H1 (cell line): ENCODE measurements around the gene GRM8. TPM values are rescaled to one million over a fixed set of nuclear protein-coding genes. Genes with fewer than 3 reads are reported as not detected.

Experiments used
- CTCF ChIA-PET: fragments of 300-600 bp; sonication (Branson Sonifier 250); formaldehyde crosslinking; loops from one replicate; lab custom pipeline; 2021; ENCODE audit not compliant: partially characterized antibody; lab: Charles Lee
- POLR2A ChIA-PET: fragments of 300-600 bp; sonication (Branson Sonifier 250); formaldehyde crosslinking; loops from one replicate; lab custom pipeline; 2021; ENCODE audit warnings: inconsistent platforms; ENCODE audit not compliant: partially characterized antibody; lab: Charles Lee
- DNase-seq, 2 experiments: peaks; one replicate each; pipeline versions ENCODE4 v3.0.0 to v3.0.0-alpha.2; 2010 to 2022; ENCODE audit warnings: low spot score in 2 of 2, low read depth in 1 of 2, mixed read lengths in 1 of 2
- FAIRE-seq: peaks from 2 replicates; lab custom pipeline; 2011; peaks lifted over from hg19 to GRCh38; lab: Jason Lieb, UNC
- H2AFZ ChIP-seq: 2 replicates; pipeline ENCODE4 v1.8.1; 2012; ENCODE audit warnings: low read length, inconsistent platforms
- H2AK5ac ChIP-seq: 2 replicates; pipeline ENCODE4 v1.6.1; 2013; ENCODE audit warnings: low read depth, low read length
- H2BK120ac ChIP-seq: replicated peaks from 2 replicates; pipeline ENCODE3; 2013; ENCODE audit warnings: low read depth, low read length, inconsistent platforms
- H2BK12ac ChIP-seq: 2 replicates; pipeline ENCODE4 v1.6.1; 2013; ENCODE audit warnings: low read depth, low read length
- H2BK15ac ChIP-seq: 2 replicates; pipeline ENCODE4 v1.6.1; 2013; ENCODE audit warnings: low read length
- H2BK20ac ChIP-seq: 2 replicates; pipeline ENCODE4 v1.6.1; 2013; ENCODE audit warnings: low read length
- H2BK5ac ChIP-seq: 2 replicates; pipeline ENCODE4 v1.6.1; 2013; ENCODE audit warnings: low read depth, low read length
- H3K14ac ChIP-seq: 2 replicates; pipeline ENCODE4 v1.6.1; 2013; ENCODE audit warnings: inconsistent platforms; ENCODE audit not compliant: insufficient read length
- H3K18ac ChIP-seq: 2 replicates; pipeline ENCODE4 v1.6.1; 2013; ENCODE audit warnings: low read length; ENCODE audit errors: extremely low read depth
- H3K23ac ChIP-seq: 2 replicates; pipeline ENCODE4 v1.6.1; 2013; ENCODE audit warnings: inconsistent platforms; ENCODE audit not compliant: insufficient read length
- H3K23me2 ChIP-seq: 2 replicates; pipeline ENCODE4 v1.6.1; 2013; ENCODE audit warnings: low read depth, low read length
- H3K27ac ChIP-seq: 2 replicates; pipeline ENCODE4 v1.6.1; 2011; ENCODE audit warnings: low read depth, low read length, inconsistent platforms
- H3K27me3 ChIP-seq, 4 experiments: replicated peaks in 1 of 4; 1 replicate in 1 of 4; 2 replicates in 3 of 4; pipeline versions ENCODE4 v1.6.1 to v1.8.1; 2011 to 2013; ENCODE audit warnings: low read length in 3 of 4, mild to moderate bottlenecking in 3 of 4, inconsistent platforms in 2 of 4, mixed read lengths in 2 of 4, moderate library complexity in 1 of 4; ENCODE audit not compliant: control insufficient read depth in 3 of 4, insufficient read depth in 3 of 4; ENCODE audit errors: extremely low read depth in 1 of 4
- H3K36me3 ChIP-seq, 4 experiments: 2 replicates each; pipeline versions ENCODE4 v1.6.1 to v1.8.1; 2011 to 2013; ENCODE audit warnings: mild to moderate bottlenecking in 4 of 4, low read length in 3 of 4, moderate library complexity in 2 of 4, control low read depth in 1 of 4, inconsistent platforms in 1 of 4; ENCODE audit not compliant: insufficient read depth in 4 of 4, control insufficient read depth in 2 of 4
- H3K4ac ChIP-seq: replicated peaks from 2 replicates; pipeline ENCODE3; 2013; ENCODE audit warnings: low read length, low read depth, mixed read lengths, inconsistent platforms; ENCODE audit not compliant: insufficient read length
- H3K4me1 ChIP-seq, 4 experiments: replicated peaks in 1 of 4; 1 replicate in 1 of 4; 2 replicates in 3 of 4; pipeline versions ENCODE4 v1.6.1 to v1.8.1; 2011 to 2013; ENCODE audit warnings: low read length in 3 of 4, inconsistent platforms in 2 of 4, mixed read lengths in 1 of 4; ENCODE audit not compliant: insufficient read depth in 4 of 4, control insufficient read depth in 3 of 4
- H3K4me2 ChIP-seq, 2 experiments: 2 replicates each; pipeline versions ENCODE4 v1.6.1 to v1.8.1; 2011 to 2013; ENCODE audit warnings: low read depth in 2 of 2, low read length in 2 of 2, control low read depth in 1 of 2, inconsistent platforms in 1 of 2, mild to moderate bottlenecking in 1 of 2; ENCODE audit not compliant: insufficient read depth in 1 of 2
- H3K4me3 ChIP-seq, 4 experiments: fragments of 200-600, 300-600 bp in 1 of 4; sonication (generic), shearing (Covaris generic), sonication (Bioruptor Twin) in 1 of 4; 2 replicates each; pipeline versions ENCODE4 v1.5.1 to v1.8.1; 2011 to 2016; ENCODE audit warnings: low read length in 4 of 4, low read depth in 3 of 4, control low read depth in 2 of 4, inconsistent platforms in 2 of 4, mild to moderate bottlenecking in 2 of 4, mixed read lengths in 1 of 4, moderate library complexity in 1 of 4; ENCODE audit not compliant: insufficient read depth in 2 of 4; ENCODE audit errors: extremely low read depth in 1 of 4
- H3K56ac ChIP-seq: replicated peaks from 2 replicates; pipeline ENCODE3; 2013; ENCODE audit warnings: low read depth, mild to moderate bottlenecking, mixed read lengths, low read length, inconsistent platforms; ENCODE audit not compliant: insufficient read length
- H3K79me1 ChIP-seq: 2 replicates; pipeline ENCODE4 v1.6.1; 2013; ENCODE audit warnings: low read depth, low read length, control low read depth
- H3K79me2 ChIP-seq, 2 experiments: 2 replicates each; pipeline versions ENCODE4 v1.6.1 to v1.8.1; 2012 to 2013; ENCODE audit warnings: low read length in 2 of 2, mild to moderate bottlenecking in 2 of 2, inconsistent platforms in 1 of 2; ENCODE audit not compliant: insufficient read depth in 2 of 2, control insufficient read depth in 1 of 2
- H3K9ac ChIP-seq, 4 experiments: replicated peaks in 1 of 4; 1 replicate in 1 of 4; 2 replicates in 3 of 4; pipeline versions ENCODE4 v1.6.1 to v1.8.1; 2011 to 2013; ENCODE audit warnings: low read depth in 3 of 4, low read length in 3 of 4, control low read depth in 2 of 4, mild to moderate bottlenecking in 2 of 4, moderate library complexity in 2 of 4, inconsistent platforms in 1 of 4; ENCODE audit errors: extremely low read depth in 1 of 4
- H3K9me3 ChIP-seq, 2 experiments: 2 replicates each; pipeline versions ENCODE4 v1.6.1 to v1.8.1; 2012 to 2013; ENCODE audit warnings: mild to moderate bottlenecking in 2 of 2, moderate library complexity in 2 of 2, control low read depth in 1 of 2, inconsistent platforms in 1 of 2, low read depth in 1 of 2, low read length in 1 of 2, mixed read lengths in 1 of 2; ENCODE audit not compliant: insufficient read depth in 2 of 2
- H4K20me1 ChIP-seq, 2 experiments: replicated peaks in 1 of 2; 2 replicates each; pipeline versions ENCODE3 to v1.8.1; 2011 to 2013; ENCODE audit warnings: inconsistent platforms in 2 of 2, low read length in 2 of 2, mild to moderate bottlenecking in 1 of 2; ENCODE audit not compliant: insufficient read depth in 2 of 2, control insufficient read depth in 1 of 2
- H4K5ac ChIP-seq: 2 replicates; pipeline ENCODE4 v1.6.1; 2013; ENCODE audit warnings: low read length, low read depth, mixed read lengths, inconsistent platforms; ENCODE audit not compliant: insufficient read length
- H4K8ac ChIP-seq: 2 replicates; pipeline ENCODE4 v1.8.0; 2013; ENCODE audit warnings: mild to moderate bottlenecking, moderate library complexity, low read length, inconsistent platforms; ENCODE audit not compliant: insufficient read depth; ENCODE audit errors: extremely low read depth
- H4K91ac ChIP-seq: replicated peaks from 2 replicates; pipeline ENCODE3; 2013; ENCODE audit warnings: low read length, mixed read lengths, inconsistent platforms; ENCODE audit not compliant: insufficient read length
- ASH2L ChIP-seq: fragments of 200-600, 300-600 bp; sonication (generic); IDR thresholded peaks from one replicate; pipeline ENCODE4 v1.7.1; 2017; ENCODE audit warnings: low read length
- BCL11A ChIP-seq, 2 experiments: IDR thresholded peaks; one replicate each; pipeline ENCODE4 v1.6.1; 2011; ENCODE audit warnings: low read depth in 2 of 2, low read length in 2 of 2, mild to moderate bottlenecking in 2 of 2
- BRCA1 ChIP-seq: IDR thresholded peaks from 2 replicates; pipeline ENCODE4 v1.6.1; 2012; ENCODE audit warnings: low read depth, low read length, improper control_type of control experiment
- CTBP2 ChIP-seq: IDR thresholded peaks from 2 replicates; pipeline ENCODE4 v1.7.0; 2011; ENCODE audit warnings: borderline replicate concordance, mild to moderate bottlenecking, moderate library complexity, mixed read lengths, low read length; ENCODE audit not compliant: insufficient read depth, insufficient read length
- EZH2 ChIP-seq: fragments of 200-600 bp; sonication (generic); IDR thresholded peaks from 2 replicates; pipeline ENCODE4 v1.7.1; 2012; ENCODE audit warnings: low read depth, mild to moderate bottlenecking, moderate library complexity, low read length, inconsistent platforms; ENCODE audit not compliant: severe bottlenecking
- HDAC2 ChIP-seq, 2 experiments: fragments of 300-600 bp in 1 of 2; sonication (generic) in 1 of 2; IDR thresholded peaks; 2 replicates each; pipeline ENCODE4 v1.6.1; 2011 to 2012; ENCODE audit warnings: low read depth in 2 of 2, low read length in 2 of 2, mild to moderate bottlenecking in 2 of 2, moderate library complexity in 2 of 2, borderline replicate concordance in 1 of 2, inconsistent platforms in 1 of 2
- HDAC6 ChIP-seq: IDR thresholded peaks from one replicate; pipeline ENCODE4 v1.7.1; 2012; ENCODE audit warnings: low read depth, mild to moderate bottlenecking, inconsistent platforms, low read length, moderate library complexity
- JUND ChIP-seq: IDR thresholded peaks from 2 replicates; pipeline ENCODE4 v1.6.1; 2011; ENCODE audit warnings: mild to moderate bottlenecking, improper control_type of control experiment, low read length
- KDM1A ChIP-seq: fragments of 200-600, 300-600 bp; sonication (generic); IDR thresholded peaks from 2 replicates; pipeline ENCODE4 v1.7.1; 2016; ENCODE audit warnings: mild to moderate bottlenecking, low read length, borderline replicate concordance
- MAX ChIP-seq: IDR thresholded peaks from 2 replicates; pipeline ENCODE4 v1.6.1; 2012; ENCODE audit warnings: inconsistent platforms
- POLR2A ChIP-seq, 2 experiments: IDR thresholded peaks; 1 replicate in 1 of 2; 2 replicates in 1 of 2; pipeline ENCODE4 v1.6.1; 2011; ENCODE audit warnings: low read depth in 2 of 2, low read length in 2 of 2, mild to moderate bottlenecking in 2 of 2; ENCODE audit errors: control extremely low read depth in 1 of 2
- RNF2 ChIP-seq: fragments of 200-900, 300-1000 bp; sonication (generic); IDR thresholded peaks from 2 replicates; pipeline ENCODE4 v1.7.1; 2016; ENCODE audit warnings: borderline replicate concordance, low read depth, mild to moderate bottlenecking, antibody characterized with exemption, low read length; ENCODE audit not compliant: poor library complexity, severe bottlenecking; ENCODE audit errors: missing control alignments
- RXRA ChIP-seq: IDR thresholded peaks from 2 replicates; pipeline ENCODE4 v1.6.1; 2011; ENCODE audit warnings: low read depth, mild to moderate bottlenecking, low read length, moderate library complexity; ENCODE audit not compliant: insufficient read depth
- TAF1 ChIP-seq: IDR thresholded peaks from 2 replicates; pipeline ENCODE4 v1.6.1; 2011; ENCODE audit warnings: mild to moderate bottlenecking, low read depth, low read length
- polyA plus RNA-seq, 7 experiments: library from polyadenylated mRNA; depleted of rRNA in 3 of 7; stranded (reverse) in 5 of 7; unstranded in 2 of 7; fragments of >200 nt in 5 of 7; fragments of 200-250 nt in 2 of 7; gene quantifications; 1 replicate in 5 of 7; 2 replicates in 1 of 7; 4 replicates in 1 of 7; pipeline versions ENCODE4 v1.2.1 to v1.2.3, GENCODE V29; 2011 to 2013; ENCODE audit warnings: missing spikeins in 2 of 7, mixed read lengths in 2 of 7
- total RNA-seq: library from RNA; stranded (reverse); fragmentation: NEBNext Ultra II Directional; extraction: Animal tissue kit (Norgen Biotek cat#: 25700); gene quantifications from 2 replicates; pipeline ENCODE4 v1.2.1, GENCODE V29; 2021

The GRM8 gene
- total and polyA plus RNA-seq, 2 of the 8 experiments (the other 6 are each of a cell fraction or from before 2014, with no cell fraction given), result 2.6 to 2.8 TPM

DNA sequence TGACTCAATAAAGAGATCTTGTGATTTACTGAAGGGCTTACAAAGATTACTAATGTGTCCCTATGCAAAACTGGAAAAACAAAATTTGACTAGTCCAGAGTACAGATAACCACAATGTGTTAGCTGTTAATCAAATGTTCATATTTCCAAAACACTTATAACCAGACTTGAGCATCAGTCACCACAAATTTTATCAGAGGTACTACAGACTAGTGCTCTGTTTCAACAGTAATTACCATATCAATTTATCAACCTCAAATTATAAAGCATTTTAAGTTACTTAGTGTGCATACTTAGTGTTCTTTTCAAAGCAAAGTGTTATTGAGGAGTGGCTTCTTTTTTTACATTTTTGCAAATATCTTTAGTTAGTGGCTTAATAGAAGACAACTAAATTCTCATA, 765.9 kb downstream of the GRM8 start:
- Histone ChIP-seq H3K79me1 (no peaks in the 10 kb centered on the region), H3K9me3 (no peaks in the 10 kb centered on the region), H4K20me1 (no peaks in the 10 kb centered on the region), H2BK20ac (no peak overlapping the region), H4K5ac (no peak overlapping the region), H2AK5ac (no peak overlapping the region), H3K9ac (no peak overlapping the region), H3K4me2 (no peak overlapping the region), H2BK120ac (no peak overlapping the region), H3K4me1 (no peaks in the 10 kb centered on the region), H3K23ac (no peak overlapping the region), H3K27me3 (no peaks in the 10 kb centered on the region), H4K91ac (no peak overlapping the region), H2BK15ac (no peak overlapping the region), H3K4ac (no peak overlapping the region), H3K4me3 (no peak overlapping the region), H2BK12ac (no peak overlapping the region), H3K27ac (no peak overlapping the region), H2AFZ (no peak overlapping the region), H2BK5ac (no peak overlapping the region), H3K36me3 (no peaks in the 10 kb centered on the region; a peak in 1 of 8 replicates), H3K18ac (no peak overlapping the region), H3K56ac (no peak overlapping the region), H3K14ac (no peak overlapping the region), H3K23me2 (no peaks in the 10 kb centered on the region), H3K79me2 (no peaks in the 10 kb centered on the region), H4K8ac (no peak overlapping the region)
- ChIA-PET POLR2A (no interaction called here), CTCF (no interaction called here)
- DNase-seq, result no peak
- TF ChIP-seq JUND (no peak), CTBP2 (no peak), RNF2 (no peak), ASH2L (no peak), EZH2 (no peak), BCL11A (IDR thresholded peaks at IDR 0.05; ENCODE audit: low read depth in 2 of 2, low read length in 2 of 2) (no peak), TAF1 (no peak), POLR2A (IDR thresholded peaks at IDR 0.05; ENCODE audit: control extremely low read depth in 1 of 2, low read depth in 2 of 2, low read length in 2 of 2) (no peak), RXRA (no peak), KDM1A (no peak), BRCA1 (no peak), MAX (no peak), HDAC6 (no peak), HDAC2 (IDR thresholded peaks at IDR 0.05; ENCODE audit: borderline replicate concordance in 1 of 2, low read depth in 2 of 2, low read length in 2 of 2) (no peak)
- FAIRE-seq, result no peak
